ENCODE results near the gene SOWAHA.

The SOWAHA gene

GRCh38 chr5:132812781-132813598 lies at the start of gene SOWAHA:
Gene SOWAHA, plus strand, starts transcription at chr5:132813302. Its CDS starts 320 bp downstream, at chr5:132813622.
- Histone ChIP-seq H3F3A (ENCODE audit: insufficient read depth) (no peaks in the 10 kb centered on the region), H3K9me3 (ENCODE audit: insufficient read depth, low read length) (no peaks in the 10 kb centered on the region), H3K36me3 (ENCODE audit: low read length) (no peaks in the 10 kb centered on the region), H3K79me2 (ENCODE audit: insufficient read depth, low read length) (no peaks in the 10 kb centered on the region), H3K9me2 (replicated peaks; ENCODE audit: insufficient read depth, low read length) (no peaks in the 10 kb centered on the region), H3K27me3 (ENCODE audit: low read length) (no peaks in the 10 kb centered on the region), H3K9ac (ENCODE audit: low read length) (no peak within 1 kb of the TSS), H4K20me1 (ENCODE audit: low read depth, low read length) (no peaks in the 10 kb centered on the region), H3K27ac (ENCODE audit: low read depth, low read length) (no peak within 1 kb of the TSS), H2AFZ (ENCODE audit: low read depth, low read length, severe bottlenecking) (no peak within 1 kb of the TSS), H3K4me2 (ENCODE audit: low read depth, low read length, poor library complexity, severe bottlenecking) (no peak within 1 kb of the TSS), H3K4me3 (ENCODE audit: insufficient read depth, low read length, poor library complexity, severe bottlenecking) (no peak within 1 kb of the TSS)
- TF ChIP-seq CTCF (IDR thresholded peaks at IDR 0.05; ENCODE audit: insufficient read depth, low read length, poor library complexity, severe bottlenecking) = no peak
- no peak for TF ChIP-seq EZH2phosphoT487 (conservative IDR thresholded peaks at IDR 0.05; ENCODE audit: low read length)

DNA sequence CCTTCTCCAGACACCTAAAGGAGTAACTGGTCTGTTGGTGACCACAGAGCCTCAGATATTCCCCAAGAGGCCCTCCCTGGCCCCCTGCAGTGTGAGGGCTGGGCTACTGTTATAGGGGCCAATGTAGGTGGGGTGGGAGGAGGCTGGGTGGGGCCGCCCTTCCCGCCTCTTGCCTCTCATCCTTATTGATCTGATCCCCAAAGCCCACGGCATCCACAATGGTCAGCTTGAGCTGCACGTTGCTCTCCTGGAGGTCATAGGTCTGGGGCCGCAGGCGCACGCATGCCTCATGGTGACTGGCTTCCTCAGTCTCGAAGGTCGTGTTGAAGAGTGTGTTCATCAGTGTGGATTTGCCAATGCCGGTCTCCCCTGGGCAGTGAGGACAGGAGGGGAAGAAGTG lies 49.1 kb upstream of the SOWAHA start:
- no peak overlapping the region for H2AFZ ChIP-seq (ENCODE audit: low read depth, low read length, severe bottlenecking)
- no peaks in the 10 kb centered on the region for H4K20me1 ChIP-seq (ENCODE audit: low read depth, low read length)
- no peaks in the 10 kb centered on the region for H3K79me2 ChIP-seq (ENCODE audit: insufficient read depth, low read length)
- no peaks in the 10 kb centered on the region for H3K27me3 ChIP-seq (ENCODE audit: low read length)
- TF ChIP-seq EZH2phosphoT487 (conservative IDR thresholded peaks at IDR 0.05; ENCODE audit: low read length) (no peak), CTCF (IDR thresholded peaks at IDR 0.05; ENCODE audit: insufficient read depth, low read length, poor library complexity, severe bottlenecking) (no peak)
- H3K4me2 ChIP-seq (ENCODE audit: low read depth, low read length, poor library complexity, severe bottlenecking) = no peak overlapping the region
- H3K9me3 ChIP-seq (ENCODE audit: insufficient read depth, low read length) = no peaks in the 10 kb centered on the region
- H3K9me2 ChIP-seq (replicated peaks; ENCODE audit: insufficient read depth, low read length) = no peaks in the 10 kb centered on the region
- H3K4me3 ChIP-seq (ENCODE audit: insufficient read depth, low read length, poor library complexity, severe bottlenecking) = no peak overlapping the region
- H3K27ac ChIP-seq (ENCODE audit: low read depth, low read length) = no peak overlapping the region
- H3K9ac ChIP-seq (ENCODE audit: low read length) = no peak overlapping the region
- no peaks in the 10 kb centered on the region for H3F3A ChIP-seq (ENCODE audit: insufficient read depth)
- H3K36me3 ChIP-seq (ENCODE audit: low read length) = no peaks in the 10 kb centered on the region

GRCh38 chr5:132764671-132765238 lies 48.3 kb upstream of the SOWAHA start:
- H3K79me2 ChIP-seq (ENCODE audit: insufficient read depth, low read length) = no peaks in the 10 kb centered on the region
- H3K9me3 ChIP-seq (ENCODE audit: insufficient read depth, low read length) = no peaks in the 10 kb centered on the region
- no peak overlapping the region for H3K4me3 ChIP-seq (ENCODE audit: insufficient read depth, low read length, poor library complexity, severe bottlenecking)
- H3K27ac ChIP-seq (ENCODE audit: low read depth, low read length) = no peak overlapping the region
- no peaks in the 10 kb centered on the region for H3K27me3 ChIP-seq (ENCODE audit: low read length)
- no peaks in the 10 kb centered on the region for H3K36me3 ChIP-seq (ENCODE audit: low read length)
- H3F3A ChIP-seq (ENCODE audit: insufficient read depth) = no peaks in the 10 kb centered on the region
- H4K20me1 ChIP-seq (ENCODE audit: low read depth, low read length) = no peaks in the 10 kb centered on the region
- H3K9me2 ChIP-seq (replicated peaks; ENCODE audit: insufficient read depth, low read length) = no peaks in the 10 kb centered on the region
- no peak overlapping the region for H3K4me2 ChIP-seq (ENCODE audit: low read depth, low read length, poor library complexity, severe bottlenecking)
- no peak overlapping the region for H3K9ac ChIP-seq (ENCODE audit: low read length)
- no peak for TF ChIP-seq CTCF (IDR thresholded peaks at IDR 0.05; ENCODE audit: insufficient read depth, low read length, poor library complexity, severe bottlenecking)
- TF ChIP-seq EZH2phosphoT487 (conservative IDR thresholded peaks at IDR 0.05; ENCODE audit: low read length) = no peak
- no peak overlapping the region for H2AFZ ChIP-seq (ENCODE audit: low read depth, low read length, severe bottlenecking)
